SU-DHL-6 (cell line): ENCODE results near the gene LGSN.

Source experiments
- EZH2phosphoT487 ChIP-seq: fragments of 200-600 bp; sonication (generic), shearing (Covaris generic); conservative IDR thresholded peaks from 2 replicates; pipeline ENCODE4 v1.6.1; 2018; ENCODE audit warnings: mild to moderate bottlenecking, antibody characterized with exemption, low read length, moderate library complexity, mixed read lengths
- TF ChIP-seq, protein P1 (sequence below): fragments of 200-600 bp; sonication (generic); IDR thresholded peaks from one replicate; pipeline ENCODE4 v1.5.1; 2017; ENCODE audit warnings: antibody characterized with exemption, mild to moderate bottlenecking, low read length, moderate library complexity; ENCODE audit not compliant: insufficient read depth, poor library complexity, severe bottlenecking

DNA sequence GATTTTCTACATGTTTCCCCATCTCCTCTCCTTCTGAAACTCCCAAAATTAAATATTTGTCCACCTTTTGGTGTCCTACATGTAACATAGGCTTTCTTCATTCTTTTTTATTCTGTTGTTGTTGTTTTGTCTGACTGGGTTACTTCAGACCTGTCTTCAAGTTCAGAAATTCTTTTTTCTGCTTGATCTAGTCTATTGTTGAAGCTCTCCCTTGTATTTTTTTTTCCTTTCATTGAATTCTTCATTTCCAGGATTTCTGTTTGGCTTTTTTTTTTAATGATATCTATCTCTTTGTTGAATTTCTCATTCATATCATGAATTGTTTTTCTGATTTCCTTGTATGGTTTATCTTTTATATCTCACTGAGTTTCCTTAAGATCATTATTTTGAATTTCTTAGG lies 20.6 kb upstream of the LGSN start:
- TF ChIP-seq, protein P1, sequence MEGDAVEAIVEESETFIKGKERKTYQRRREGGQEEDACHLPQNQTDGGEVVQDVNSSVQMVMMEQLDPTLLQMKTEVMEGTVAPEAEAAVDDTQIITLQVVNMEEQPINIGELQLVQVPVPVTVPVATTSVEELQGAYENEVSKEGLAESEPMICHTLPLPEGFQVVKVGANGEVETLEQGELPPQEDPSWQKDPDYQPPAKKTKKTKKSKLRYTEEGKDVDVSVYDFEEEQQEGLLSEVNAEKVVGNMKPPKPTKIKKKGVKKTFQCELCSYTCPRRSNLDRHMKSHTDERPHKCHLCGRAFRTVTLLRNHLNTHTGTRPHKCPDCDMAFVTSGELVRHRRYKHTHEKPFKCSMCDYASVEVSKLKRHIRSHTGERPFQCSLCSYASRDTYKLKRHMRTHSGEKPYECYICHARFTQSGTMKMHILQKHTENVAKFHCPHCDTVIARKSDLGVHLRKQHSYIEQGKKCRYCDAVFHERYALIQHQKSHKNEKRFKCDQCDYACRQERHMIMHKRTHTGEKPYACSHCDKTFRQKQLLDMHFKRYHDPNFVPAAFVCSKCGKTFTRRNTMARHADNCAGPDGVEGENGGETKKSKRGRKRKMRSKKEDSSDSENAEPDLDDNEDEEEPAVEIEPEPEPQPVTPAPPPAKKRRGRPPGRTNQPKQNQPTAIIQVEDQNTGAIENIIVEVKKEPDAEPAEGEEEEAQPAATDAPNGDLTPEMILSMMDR = no peak
- no peak for TF ChIP-seq EZH2phosphoT487
